ENCODE data around the gene SLC25A21. TPM values are rescaled to one million over a fixed set of nuclear protein-coding genes. Genes with fewer than 3 reads are reported as not detected.

Gene SLC25A21
- total and polyA plus RNA-seq, 8 donors: 0.37 to 0.92 (median 0.60) TPM

DNA sequence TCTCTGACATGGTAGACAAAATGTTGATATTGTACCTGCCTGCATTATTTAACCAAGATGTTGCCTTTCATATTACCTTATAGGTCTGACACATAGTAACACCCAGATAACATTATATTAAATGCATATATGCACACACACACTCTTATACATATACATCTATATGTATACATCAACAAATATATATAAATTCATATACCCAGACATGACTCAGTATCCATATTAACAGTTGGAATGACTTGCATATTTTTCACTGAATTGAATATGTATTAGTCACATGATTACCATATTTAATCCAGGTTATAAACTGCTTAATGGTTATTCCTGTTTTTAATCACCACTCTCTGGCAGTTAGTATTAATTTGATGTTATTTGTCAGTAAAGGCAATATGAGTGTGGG, 425.5 kb downstream of the SLC25A21 start:
- Histone ChIP-seq H3K9me3 (no peaks in the 10 kb centered on the region), H3K36me3 (no peaks in the 10 kb centered on the region), H3K27me3 (no peaks in the 10 kb centered on the region), H3K4me3 (no peak overlapping the region), H3K4me1 (no peaks in the 10 kb centered on the region), H3K27ac (no peak overlapping the region)
- intact Hi-C loops (cut with DNase I): no loop called here
- FAIRE-seq (no peak), ATAC-seq (no peak), DNase-seq (no peak)
- TF ChIP-seq, protein P1, sequence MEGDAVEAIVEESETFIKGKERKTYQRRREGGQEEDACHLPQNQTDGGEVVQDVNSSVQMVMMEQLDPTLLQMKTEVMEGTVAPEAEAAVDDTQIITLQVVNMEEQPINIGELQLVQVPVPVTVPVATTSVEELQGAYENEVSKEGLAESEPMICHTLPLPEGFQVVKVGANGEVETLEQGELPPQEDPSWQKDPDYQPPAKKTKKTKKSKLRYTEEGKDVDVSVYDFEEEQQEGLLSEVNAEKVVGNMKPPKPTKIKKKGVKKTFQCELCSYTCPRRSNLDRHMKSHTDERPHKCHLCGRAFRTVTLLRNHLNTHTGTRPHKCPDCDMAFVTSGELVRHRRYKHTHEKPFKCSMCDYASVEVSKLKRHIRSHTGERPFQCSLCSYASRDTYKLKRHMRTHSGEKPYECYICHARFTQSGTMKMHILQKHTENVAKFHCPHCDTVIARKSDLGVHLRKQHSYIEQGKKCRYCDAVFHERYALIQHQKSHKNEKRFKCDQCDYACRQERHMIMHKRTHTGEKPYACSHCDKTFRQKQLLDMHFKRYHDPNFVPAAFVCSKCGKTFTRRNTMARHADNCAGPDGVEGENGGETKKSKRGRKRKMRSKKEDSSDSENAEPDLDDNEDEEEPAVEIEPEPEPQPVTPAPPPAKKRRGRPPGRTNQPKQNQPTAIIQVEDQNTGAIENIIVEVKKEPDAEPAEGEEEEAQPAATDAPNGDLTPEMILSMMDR (IDR thresholded peaks at IDR 0.05): no peak

DNA sequence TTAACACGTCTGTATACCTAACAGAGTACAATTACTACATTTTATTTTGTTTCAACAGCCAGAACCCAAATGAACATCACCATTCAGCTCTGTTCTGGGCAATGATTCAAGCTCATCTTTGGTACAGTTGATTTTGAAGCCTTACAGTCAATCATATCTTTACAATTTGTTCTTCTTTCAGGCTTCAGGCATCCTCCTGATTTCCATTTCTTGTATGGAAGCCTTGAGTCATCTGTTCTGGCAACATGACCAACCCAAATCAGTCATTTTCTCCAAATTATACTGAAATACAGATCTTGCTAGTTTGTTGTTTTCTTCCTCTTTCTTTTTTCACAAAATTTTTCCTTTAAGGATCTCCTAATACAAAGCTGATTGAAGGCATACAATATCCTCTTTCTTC, 430.5 kb downstream of the SLC25A21 start:
- 34 to 39% methylated on average over 1 of the region's 1 CpG for WGBS, 2 donors
- no peaks in the 10 kb centered on the region for H3K36me3 ChIP-seq
- H3K9me3 ChIP-seq: no peaks in the 10 kb centered on the region
- FAIRE-seq (no peak), DNase-seq (no peak), ATAC-seq (no peak)
- TF ChIP-seq, protein P1 (IDR thresholded peaks at IDR 0.05): no peak
- H3K4me3 ChIP-seq: no peak overlapping the region
- no peak overlapping the region for H3K27ac ChIP-seq
- H3K27me3 ChIP-seq: no peaks in the 10 kb centered on the region
- intact Hi-C loops (cut with DNase I): no loop called here
- no peaks in the 10 kb centered on the region for H3K4me1 ChIP-seq

DNA sequence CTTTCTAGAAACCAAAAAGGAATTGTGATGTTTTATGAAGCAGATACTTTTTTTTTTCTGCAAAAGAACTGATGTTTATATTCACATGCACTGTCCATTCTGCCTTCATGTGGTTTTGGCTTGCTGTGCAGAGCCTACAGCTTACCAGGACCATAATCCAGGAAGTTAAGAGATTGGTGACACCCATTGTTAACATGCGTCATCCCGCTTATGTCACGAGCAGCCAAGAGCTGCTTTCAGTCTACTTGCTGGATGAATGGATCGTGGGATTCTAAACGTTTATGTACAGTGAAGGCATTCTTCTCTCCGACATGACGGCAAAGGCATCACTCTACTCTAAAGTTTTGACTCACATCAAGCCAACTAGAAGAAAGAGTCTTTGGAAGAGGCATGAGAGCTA, 434.1 kb downstream of the SLC25A21 start:
- ATAC-seq: no peak
- Histone ChIP-seq H3K4me1 (no peaks in the 10 kb centered on the region), H3K27me3 (no peaks in the 10 kb centered on the region), H3K27ac (no peak overlapping the region), H3K9me3 (no peaks in the 10 kb centered on the region), H3K4me3 (no peak overlapping the region), H3K36me3 (no peaks in the 10 kb centered on the region)
- no peak for FAIRE-seq
- 80 to 82% methylated on average over 7 of the region's 7 CpGs for WGBS, 2 donors
- intact Hi-C loops (cut with DNase I): no loop called here
- TF ChIP-seq, protein P1 (IDR thresholded peaks at IDR 0.05): no peak
- no peak for DNase-seq

DNA sequence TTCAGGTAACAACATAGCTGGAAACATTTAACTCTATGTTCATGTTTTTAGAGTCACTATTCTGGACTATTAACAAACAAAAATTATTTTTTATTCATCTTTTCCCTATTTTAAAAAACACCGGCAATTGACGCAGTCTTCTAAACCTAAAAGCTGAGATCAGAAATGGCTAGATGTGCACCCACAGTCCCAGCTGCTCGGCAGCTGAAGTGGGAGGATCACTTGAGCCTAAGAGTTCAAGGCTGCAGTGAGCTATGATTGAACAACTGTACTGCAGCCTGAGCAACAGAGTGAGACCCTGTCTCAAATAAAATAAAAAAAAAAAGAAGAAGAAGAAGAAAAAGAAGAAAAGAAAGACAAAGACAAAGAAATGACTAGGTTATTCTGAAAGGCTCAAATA, 446.3 kb downstream of the SLC25A21 start:
- Histone ChIP-seq H3K27ac (no peak overlapping the region), H3K27me3 (no peaks in the 10 kb centered on the region), H3K4me1 (no peaks in the 10 kb centered on the region), H3K9me3 (no peaks in the 10 kb centered on the region), H3K4me3 (no peak overlapping the region), H3K36me3 (no peaks in the 10 kb centered on the region)
- ATAC-seq (no peak), DNase-seq (no peak), FAIRE-seq (no peak)
- WGBS, 2 donors: 86 to 87% methylated on average over 3 of the region's 3 CpGs
- TF ChIP-seq, protein P1 (IDR thresholded peaks at IDR 0.05): no peak
- intact Hi-C loops (cut with DNase I): no loop called here

DNA sequence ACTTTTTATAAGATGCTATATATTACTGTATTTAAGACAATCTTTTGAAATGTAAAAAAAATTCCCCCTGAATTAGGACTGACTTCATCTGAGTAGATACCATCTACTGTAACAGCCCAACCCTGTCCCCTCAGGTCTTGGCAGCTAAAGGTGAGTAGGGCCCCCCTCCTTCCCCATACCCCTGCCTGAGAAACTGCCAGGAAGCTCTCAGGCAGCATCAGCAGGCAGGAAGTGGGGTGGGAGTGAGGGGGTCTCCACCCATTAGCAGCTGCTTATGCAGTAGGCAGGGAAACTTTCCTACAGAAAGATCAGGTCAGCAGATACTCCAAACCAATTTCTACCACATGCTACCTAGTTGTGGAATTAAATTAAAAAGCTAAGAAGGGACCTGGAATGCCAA, 448.2 kb downstream of the SLC25A21 start:
- ATAC-seq (no peak), DNase-seq (no peak), FAIRE-seq (no peak)
- no peaks in the 10 kb centered on the region for H3K4me1 ChIP-seq
- no peak overlapping the region for H3K4me3 ChIP-seq
- intact Hi-C loops (cut with DNase I): no loop called here
- H3K27ac ChIP-seq: no peak overlapping the region
- TF ChIP-seq, protein P1 (IDR thresholded peaks at IDR 0.05): no peak
- no peaks in the 10 kb centered on the region for H3K9me3 ChIP-seq
- no peaks in the 10 kb centered on the region for H3K27me3 ChIP-seq
- no peaks in the 10 kb centered on the region for H3K36me3 ChIP-seq

Measured in pancreas (tissue), 10 donors.